ENCODE measurements around the gene PGLYRP1. TPM values are rescaled to one million over a fixed set of nuclear protein-coding genes. Genes with fewer than 3 reads are reported as not detected.
A peak's percentile ranks its signal among the peaks of the same experiment; 100 is the strongest.

PGLYRP1 gene
- total RNA-seq, 2 experiments from 2014 or later, result not detected

DNA sequence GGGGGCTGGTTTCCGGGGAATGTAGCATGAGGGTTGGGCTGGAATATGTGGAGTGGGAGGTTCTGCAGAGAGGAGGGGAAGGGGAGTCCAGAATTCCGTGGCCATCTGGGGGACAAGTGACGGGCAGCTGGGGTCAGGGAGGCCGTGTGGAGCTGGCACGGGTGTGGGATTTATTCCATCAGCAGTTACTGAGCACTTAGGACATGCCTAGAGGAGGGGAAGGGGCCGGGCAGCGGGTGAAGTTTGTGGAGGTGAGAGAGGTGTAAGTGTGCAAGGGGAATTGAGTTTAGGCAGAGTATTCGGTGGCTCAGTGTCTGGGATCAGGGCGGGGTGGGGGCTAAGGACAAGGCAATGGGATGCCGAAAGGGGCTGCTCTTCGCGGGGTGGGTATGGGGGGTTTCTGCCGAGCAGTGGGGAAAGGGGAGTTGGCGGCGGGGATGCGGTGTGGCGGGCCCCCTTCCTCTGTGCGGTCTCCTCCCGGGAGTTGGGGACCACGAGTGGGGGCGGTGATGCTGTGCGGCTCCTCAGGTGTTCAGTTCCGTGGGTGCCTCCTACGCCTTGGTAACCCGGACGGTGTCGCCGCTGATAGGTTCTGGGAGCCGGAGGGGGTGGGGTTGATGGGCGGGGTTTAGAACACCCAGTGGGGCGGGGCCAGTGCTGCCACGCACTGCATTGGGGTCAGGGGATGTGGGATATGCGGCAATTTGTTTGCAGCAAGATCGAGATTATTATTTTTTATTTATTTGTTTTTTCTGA is 22.2 kb downstream of the PGLYRP1 start:
- ATAC-seq (ENCODE audit: poor library complexity), result peak; percentile 99

DNA sequence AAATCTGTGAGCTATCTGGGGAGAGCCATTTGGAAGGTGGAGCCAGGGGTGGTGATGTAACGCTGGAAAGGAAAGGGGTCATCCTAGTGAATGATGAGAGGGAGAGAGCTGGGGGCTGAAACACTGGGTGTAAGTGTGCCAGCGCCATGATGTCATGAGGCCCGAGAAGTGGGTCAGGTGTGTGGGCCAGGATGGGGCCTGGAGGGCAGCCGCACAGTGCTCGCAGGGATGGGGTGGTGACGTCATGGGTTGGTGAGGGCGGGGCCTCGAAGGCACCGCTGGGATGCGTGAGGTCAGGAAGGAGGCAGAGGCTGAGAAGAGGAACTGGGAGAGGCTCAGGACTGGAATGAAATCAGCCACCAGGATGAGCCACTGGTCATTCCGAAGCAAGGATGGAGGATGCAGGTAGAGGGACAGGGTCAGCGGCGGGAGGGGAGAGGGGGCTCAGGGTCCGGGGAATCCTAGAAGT is 23.2 kb downstream of the PGLYRP1 start:
- peaks cover 31% of the 10 kb centered on the region for H3K4me1 Mint-ChIP-seq (ENCODE audit: low read depth)
- Histone ChIP-seq H3K36me3 (ENCODE audit: insufficient read depth, low read length) (peaks cover 4% of the 10 kb centered on the region), H3K4me1 (ENCODE audit: insufficient read depth, low read length) (peaks cover 36% of the 10 kb centered on the region), H3K27ac (ENCODE audit: low read depth in 1 of 2, low read length in 2 of 2) (no peak overlapping the region), H3K9me3 (ENCODE audit: control insufficient read depth in 1 of 2, insufficient read depth in 1 of 2, low read length in 2 of 2) (no peaks in the 10 kb centered on the region), H3K27me3 (ENCODE audit: control insufficient read depth in 1 of 2, insufficient read depth in 2 of 2, low read length in 2 of 2) (peaks cover 0 to 2% of the 10 kb centered on the region in 2 experiments), H3K4me3 (ENCODE audit: low read length) (no peak overlapping the region)
- DNase-seq (peak in 4 of 14 experiments; percentile 14 to 60 (median 34)), ATAC-seq (ENCODE audit: poor library complexity) (no peak)
- no peak for TF ChIP-seq CTCF (IDR thresholded peaks at IDR 0.05)
- no peaks in the 10 kb centered on the region for H3K27me3 Mint-ChIP-seq
- no peak overlapping the region for H3K27ac Mint-ChIP-seq
- intact Hi-C loops (cut with DNase I, micrococcal nuclease), result loop anchor here (5.0 to 10.0 kb wide), 5 partner anchors 97 to 915 kb away; partner anchors contain the start of genes DMWD (in 1 of the 2), IRF2BP1 (in 1 of the 2) and MYPOP (in 1 of the 2)
- peaks cover 17% of the 10 kb centered on the region for H3K36me3 Mint-ChIP-seq (ENCODE audit: low read depth)
- ChIA-PET CTCF (no interaction called here), POLR2A (no interaction called here)
- no peaks in the 10 kb centered on the region for H3K9me3 Mint-ChIP-seq
- H3K4me3 Mint-ChIP-seq, result peak overlapping the region; percentile 32

More for the DNA sequence above, 22.2 kb downstream of the PGLYRP1 start:
- H3K4me1 ChIP-seq (ENCODE audit: insufficient read depth, low read length), result peaks cover 31% of the 10 kb centered on the region
- H3K4me1 Mint-ChIP-seq (ENCODE audit: low read depth), result peaks cover 31% of the 10 kb centered on the region
- TF ChIP-seq CTCF (IDR thresholded peaks at IDR 0.05), result no peak
- peaks cover 0 to 2% of the 10 kb centered on the region in 2 experiments for H3K27me3 ChIP-seq (ENCODE audit: control insufficient read depth in 1 of 2, insufficient read depth in 2 of 2, low read length in 2 of 2)
- no peak overlapping the region for H3K27ac ChIP-seq (ENCODE audit: low read depth in 1 of 2, low read length in 2 of 2)
- peak overlapping the region; percentile 20 for H3K27ac Mint-ChIP-seq
- peak overlapping the region; percentile 32 for H3K4me3 ChIP-seq (ENCODE audit: low read length)
- ChIA-PET POLR2A (no interaction called here), CTCF (no interaction called here)
- H3K36me3 ChIP-seq (ENCODE audit: insufficient read depth, low read length), result peaks cover 4% of the 10 kb centered on the region
- peak; percentile 66 to 89 (median 74) for DNase-seq
- H3K9me3 Mint-ChIP-seq, result no peaks in the 10 kb centered on the region
- peaks cover 22% of the 10 kb centered on the region for H3K36me3 Mint-ChIP-seq (ENCODE audit: low read depth)
- H3K9me3 ChIP-seq (ENCODE audit: control insufficient read depth in 1 of 2, insufficient read depth in 1 of 2, low read length in 2 of 2), result no peaks in the 10 kb centered on the region
- no peaks in the 10 kb centered on the region for H3K27me3 Mint-ChIP-seq
- intact Hi-C loops (cut with DNase I, micrococcal nuclease), result no loop called here
- peak overlapping the region; percentile 80 for H3K4me3 Mint-ChIP-seq

DNA sequence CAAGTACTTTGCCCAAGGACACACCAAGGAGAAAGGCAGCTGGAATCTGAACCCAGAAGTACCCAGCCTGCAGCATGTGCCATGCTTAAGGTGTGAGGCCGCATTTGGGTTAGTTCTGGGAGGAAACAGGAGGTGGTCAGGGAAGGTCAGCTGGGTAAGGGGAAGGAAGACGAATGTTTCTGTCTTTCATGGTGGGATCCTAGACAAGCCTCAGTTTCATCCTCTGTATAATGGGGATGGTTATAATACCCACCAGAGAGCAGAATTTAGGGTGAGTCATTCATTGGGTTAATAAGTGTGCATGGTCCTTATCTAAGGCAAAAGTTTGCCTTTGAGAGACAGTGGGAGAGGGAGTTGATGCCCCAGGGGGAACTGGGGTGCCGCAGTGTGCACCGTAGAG is 24.0 kb downstream of the PGLYRP1 start:
- ChIA-PET CTCF (no interaction called here), POLR2A (no interaction called here)
- H3K4me1 ChIP-seq (ENCODE audit: insufficient read depth, low read length), result peaks cover 38% of the 10 kb centered on the region
- Mint-ChIP-seq H3K4me1 (ENCODE audit: low read depth) (peaks cover 31% of the 10 kb centered on the region), H3K9me3 (no peaks in the 10 kb centered on the region), H3K27me3 (no peaks in the 10 kb centered on the region), H3K27ac (no peak overlapping the region), H3K4me3 (no peak overlapping the region), H3K36me3 (ENCODE audit: low read depth) (peaks cover 17% of the 10 kb centered on the region)
- H3K9me3 ChIP-seq (ENCODE audit: control insufficient read depth in 1 of 2, insufficient read depth in 1 of 2, low read length in 2 of 2), result no peaks in the 10 kb centered on the region
- TF ChIP-seq CTCF (IDR thresholded peaks at IDR 0.05), result no peak
- ATAC-seq (ENCODE audit: poor library complexity) (no peak), DNase-seq (no peak)
- intact Hi-C loops (cut with DNase I, micrococcal nuclease), result loop anchor here (5.0 to 10.0 kb wide), 5 partner anchors 97 to 914 kb away; partner anchors contain the start of genes DMWD (in 1 of the 2), IRF2BP1 (in 1 of the 2) and MYPOP (in 1 of the 2)
- H3K27ac ChIP-seq (ENCODE audit: low read depth in 1 of 2, low read length in 2 of 2), result no peak overlapping the region
- H3K36me3 ChIP-seq (ENCODE audit: insufficient read depth, low read length), result peaks cover 4% of the 10 kb centered on the region
- H3K27me3 ChIP-seq (ENCODE audit: control insufficient read depth in 1 of 2, insufficient read depth in 2 of 2, low read length in 2 of 2), result peaks cover 0 to 2% of the 10 kb centered on the region in 2 experiments
- no peak overlapping the region for H3K4me3 ChIP-seq (ENCODE audit: low read length)
